BE2C (cell line): Measurements from ENCODE around the gene TFDP1.
"Not testable (repeated sequence)": the region's sequence is repeated elsewhere in the genome, so short reads cannot be mapped to it uniquely, and the experiment has no call there.

Experiments
- DNase-seq: peaks from one replicate; pipeline ENCODE4 v3.0.0-alpha.2; 2020
- H3K27me3 ChIP-seq: fragments of 250-450 bp; sonication (Bioruptor Pico); 2 replicates; pipeline ENCODE4 v1.5.1; 2020; ENCODE audit warnings: mild to moderate bottlenecking
- H3K36me3 ChIP-seq: fragments of 250-450 bp; sonication (Bioruptor Pico); 2 replicates; pipeline ENCODE4 v1.5.1; 2020; ENCODE audit warnings: mild to moderate bottlenecking
- H3K4me1 ChIP-seq: fragments of 250-450 bp; sonication (Bioruptor Pico); 2 replicates; pipeline ENCODE4 v1.5.1; 2020
- H3K4me3 ChIP-seq: 2 replicates; pipeline ENCODE4 v1.5.1; 2011; ENCODE audit warnings: low read depth, low read length
- H3K9me3 ChIP-seq: fragments of 250-450 bp; sonication (Bioruptor Pico); 2 replicates; pipeline ENCODE4 v1.5.1; 2020
- TF ChIP-seq, protein P1 (sequence below): IDR thresholded peaks from 2 replicates; pipeline ENCODE4 v1.5.1; 2012; ENCODE audit warnings: mild to moderate bottlenecking, low read depth, low read length

TFDP1 gene

GRCh38 chr13:113589961-113590339 is 5.4 kb downstream of the TFDP1 start:
- Histone ChIP-seq H3K4me1 (peaks cover 4% of the 10 kb centered on the region; the same call in 1 of the 2 replicates), H3K9me3 (no peaks in the 10 kb centered on the region), H3K27me3 (no peaks in the 10 kb centered on the region), H3K36me3 (peaks cover 54% of the 10 kb centered on the region), H3K4me3 (no peak overlapping the region)
- DNase-seq = no peak
- TF ChIP-seq, protein P1, sequence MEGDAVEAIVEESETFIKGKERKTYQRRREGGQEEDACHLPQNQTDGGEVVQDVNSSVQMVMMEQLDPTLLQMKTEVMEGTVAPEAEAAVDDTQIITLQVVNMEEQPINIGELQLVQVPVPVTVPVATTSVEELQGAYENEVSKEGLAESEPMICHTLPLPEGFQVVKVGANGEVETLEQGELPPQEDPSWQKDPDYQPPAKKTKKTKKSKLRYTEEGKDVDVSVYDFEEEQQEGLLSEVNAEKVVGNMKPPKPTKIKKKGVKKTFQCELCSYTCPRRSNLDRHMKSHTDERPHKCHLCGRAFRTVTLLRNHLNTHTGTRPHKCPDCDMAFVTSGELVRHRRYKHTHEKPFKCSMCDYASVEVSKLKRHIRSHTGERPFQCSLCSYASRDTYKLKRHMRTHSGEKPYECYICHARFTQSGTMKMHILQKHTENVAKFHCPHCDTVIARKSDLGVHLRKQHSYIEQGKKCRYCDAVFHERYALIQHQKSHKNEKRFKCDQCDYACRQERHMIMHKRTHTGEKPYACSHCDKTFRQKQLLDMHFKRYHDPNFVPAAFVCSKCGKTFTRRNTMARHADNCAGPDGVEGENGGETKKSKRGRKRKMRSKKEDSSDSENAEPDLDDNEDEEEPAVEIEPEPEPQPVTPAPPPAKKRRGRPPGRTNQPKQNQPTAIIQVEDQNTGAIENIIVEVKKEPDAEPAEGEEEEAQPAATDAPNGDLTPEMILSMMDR = no peak

DNA sequence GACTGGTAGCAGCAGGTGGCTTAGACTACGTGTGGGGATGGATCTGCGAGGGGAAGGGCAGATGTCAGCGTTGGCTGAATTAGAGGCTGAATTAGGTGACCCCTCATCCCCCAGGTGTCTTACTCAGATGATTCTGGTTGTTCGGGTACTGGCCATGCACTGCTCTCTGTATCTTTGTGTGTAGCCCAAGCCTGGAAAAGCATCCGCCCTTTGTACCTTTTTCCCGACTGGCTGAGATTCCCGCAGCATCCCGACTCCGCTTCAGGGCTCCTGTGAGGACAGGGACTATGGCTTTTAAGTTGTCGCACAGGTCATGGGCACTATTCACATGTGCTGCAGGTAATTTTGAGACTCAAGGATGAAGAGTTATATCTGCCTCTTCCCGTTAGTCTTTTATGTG is 7.2 kb downstream of the TFDP1 start:
- H3K4me3 ChIP-seq = no peak overlapping the region
- H3K27me3 ChIP-seq = no peaks in the 10 kb centered on the region
- no peak for DNase-seq
- TF ChIP-seq, protein P1 = no peak
- no peaks in the 10 kb centered on the region for H3K9me3 ChIP-seq
- H3K36me3 ChIP-seq = peaks cover 62% of the 10 kb centered on the region
- no peaks in the 10 kb centered on the region for H3K4me1 ChIP-seq

DNA sequence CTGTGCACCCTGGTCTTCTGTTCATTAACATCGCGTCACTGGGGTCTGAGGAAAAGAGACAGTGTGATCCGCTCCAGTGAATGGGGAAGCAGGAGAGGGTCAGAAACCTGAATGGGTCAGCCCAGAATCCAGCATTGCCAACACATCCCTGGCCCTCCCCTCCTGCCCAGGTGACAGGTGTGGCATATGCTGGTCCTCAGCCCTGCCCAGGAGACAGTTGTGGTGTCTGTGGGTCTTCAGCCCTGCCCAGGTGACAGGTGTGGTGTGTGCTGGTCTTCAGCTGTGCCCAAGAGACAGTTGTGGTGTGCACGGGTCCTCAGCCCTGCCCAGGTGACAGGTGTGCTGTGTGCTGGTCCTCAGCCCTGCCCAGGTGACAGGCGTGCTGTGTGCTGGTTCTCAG is 8.0 kb downstream of the TFDP1 start:
- no peaks in the 10 kb centered on the region for H3K9me3 ChIP-seq
- peaks cover 62% of the 10 kb centered on the region for H3K36me3 ChIP-seq
- H3K4me3 ChIP-seq = no peak overlapping the region
- no peaks in the 10 kb centered on the region for H3K4me1 ChIP-seq
- H3K27me3 ChIP-seq = no peaks in the 10 kb centered on the region
- TF ChIP-seq, protein P1 = no peak
- DNase-seq = no peak

GRCh38 chr13:113594066-113594821 is 9.7 kb downstream of the TFDP1 start:
- not testable (repeated sequence) for H3K4me3 ChIP-seq, H3K27me3 ChIP-seq, H3K9me3 ChIP-seq, DNase-seq, H3K4me1 ChIP-seq
- H3K36me3 ChIP-seq = peaks cover 59% of the 10 kb centered on the region

GRCh38 chr13:113595131-113595530 is 10.6 kb downstream of the TFDP1 start:
- DNase-seq = no peak

DNA sequence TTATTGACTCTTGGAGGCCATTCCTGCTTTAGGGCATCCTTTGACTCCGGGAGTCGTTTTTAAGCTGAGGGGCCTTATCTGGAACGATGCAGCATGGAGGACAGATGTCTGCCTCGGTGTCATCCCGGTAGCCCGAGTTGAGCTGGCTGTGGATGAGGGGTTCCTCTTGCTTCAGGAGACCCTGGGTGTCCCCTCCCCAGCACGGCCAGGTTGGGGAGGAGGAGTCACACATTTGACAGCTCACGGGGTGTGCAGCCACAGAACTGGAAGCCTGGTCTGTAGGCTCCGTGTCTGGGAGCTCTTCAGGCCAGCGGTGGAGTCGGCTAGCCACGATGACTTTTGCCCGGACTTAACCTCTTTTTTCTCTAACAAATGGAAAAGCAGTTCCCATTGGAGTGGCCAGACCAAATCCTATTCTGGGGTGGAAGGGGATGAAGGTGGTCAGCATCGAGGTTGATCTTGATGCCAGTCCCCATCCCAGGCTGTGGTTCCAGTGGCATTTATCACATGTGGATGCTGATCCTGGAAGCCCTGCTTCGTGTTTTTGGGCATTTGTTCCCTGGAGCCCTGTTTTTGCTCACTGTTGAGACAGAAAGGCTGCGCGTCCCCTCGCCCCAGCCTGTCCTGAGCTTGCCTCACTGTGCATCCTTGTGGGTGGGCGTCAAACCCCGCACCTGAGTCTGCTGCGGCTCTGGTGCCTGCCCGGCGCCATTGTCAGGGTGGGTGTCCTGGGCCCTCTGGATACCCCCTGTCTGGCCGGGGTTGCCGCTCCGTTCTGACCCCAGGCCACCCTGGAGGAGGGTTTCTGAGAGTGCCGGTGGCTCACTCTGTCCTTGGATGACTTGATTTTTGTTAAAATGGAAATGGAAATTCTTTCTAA is 12.0 kb downstream of the TFDP1 start:
- no peak overlapping the region for H3K4me3 ChIP-seq

More at GRCh38 chr13:113595131-113595530, 10.6 kb downstream of the TFDP1 start:
- Histone ChIP-seq H3K4me1 (no peaks in the 10 kb centered on the region), H3K27me3 (no peaks in the 10 kb centered on the region), H3K36me3 (peaks cover 56% of the 10 kb centered on the region), H3K4me3 (no peak overlapping the region), H3K9me3 (no peaks in the 10 kb centered on the region)
- TF ChIP-seq, protein P1 = no peak

More for the DNA sequence above, 12.0 kb downstream of the TFDP1 start:
- H3K27me3 ChIP-seq = no peaks in the 10 kb centered on the region
- no peak for DNase-seq
- peaks cover 51% of the 10 kb centered on the region for H3K36me3 ChIP-seq
- TF ChIP-seq, protein P1 = no peak
- no peaks in the 10 kb centered on the region for H3K9me3 ChIP-seq
- no peaks in the 10 kb centered on the region for H3K4me1 ChIP-seq
